Activated naive CD4-positive, alpha-beta T cell treated with Interleukin-2 at 50 U/mL for 16 hours (primary cell): ENCODE data around the gene CDH12.
"Not testable (repeated sequence)": the region's sequence is repeated elsewhere in the genome, so short reads cannot be mapped to it uniquely, and the experiment has no call there.

Source experiments
- DNase-seq: peaks from one replicate; pipeline ENCODE4 v3.0.0-alpha.2; 2020

The CDH12 gene

DNA sequence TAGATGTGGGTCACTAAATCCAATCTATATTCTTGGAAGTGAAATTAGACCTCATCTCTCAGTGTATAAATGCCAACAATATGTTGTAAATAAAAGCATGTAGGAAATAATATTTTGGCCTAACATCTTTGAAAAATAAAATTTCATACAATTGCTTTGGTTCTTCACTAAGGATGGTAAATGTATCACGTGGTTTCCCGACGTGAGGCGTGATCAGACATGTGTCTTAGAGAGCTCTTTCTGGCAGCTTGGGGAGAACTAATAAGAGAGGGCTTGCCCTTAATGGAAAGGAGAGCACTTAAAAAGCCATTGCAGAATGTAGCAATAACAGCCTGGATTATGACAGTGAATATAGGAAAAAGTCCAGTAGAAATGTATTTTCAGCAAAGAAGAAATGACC is 602.6 kb downstream of the CDH12 start:
- DNase-seq = no peak

DNA sequence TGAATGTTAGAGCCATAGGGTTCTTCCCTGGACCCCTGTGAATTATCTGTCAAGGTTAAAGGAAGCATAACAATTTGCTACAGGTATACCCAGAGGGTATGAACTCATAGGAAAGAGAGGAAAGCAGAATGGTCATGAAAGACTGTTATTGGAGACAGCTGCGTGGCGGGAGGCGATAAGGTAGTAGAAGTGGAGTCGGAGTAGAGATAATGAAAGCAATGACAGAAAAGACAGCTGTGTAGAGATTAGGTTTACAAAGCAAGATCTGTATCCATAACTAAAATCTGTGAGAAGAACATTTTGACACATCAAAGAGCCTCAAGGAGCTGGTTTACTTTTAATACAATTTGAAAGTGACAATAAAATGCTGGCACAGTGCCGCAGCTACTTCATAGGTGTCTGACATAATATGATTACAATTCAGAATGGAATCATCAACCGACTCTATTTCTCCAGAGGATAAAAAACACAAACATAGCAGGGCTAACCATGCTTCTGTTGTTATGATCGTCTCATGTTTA is 603.9 kb downstream of the CDH12 start:
- no peak for DNase-seq

DNA sequence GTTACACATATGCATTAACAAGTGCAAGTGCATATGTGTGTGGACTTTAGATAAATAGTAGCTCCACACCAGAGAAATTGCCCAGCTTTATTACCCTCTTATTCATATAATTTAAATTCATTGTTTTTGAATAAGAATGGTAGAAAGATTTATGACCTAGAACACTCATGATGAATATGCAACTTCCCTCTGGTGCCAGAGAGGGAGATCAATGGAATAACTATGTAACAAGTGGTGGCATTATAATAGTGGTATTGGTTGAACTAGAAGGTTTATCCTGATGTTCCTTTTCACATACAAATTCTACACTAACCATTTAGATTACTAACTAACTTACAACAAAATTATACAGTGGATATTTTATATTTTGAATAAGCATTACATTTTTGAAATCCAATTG is 607.4 kb downstream of the CDH12 start:
- DNase-seq = no peak

DNA sequence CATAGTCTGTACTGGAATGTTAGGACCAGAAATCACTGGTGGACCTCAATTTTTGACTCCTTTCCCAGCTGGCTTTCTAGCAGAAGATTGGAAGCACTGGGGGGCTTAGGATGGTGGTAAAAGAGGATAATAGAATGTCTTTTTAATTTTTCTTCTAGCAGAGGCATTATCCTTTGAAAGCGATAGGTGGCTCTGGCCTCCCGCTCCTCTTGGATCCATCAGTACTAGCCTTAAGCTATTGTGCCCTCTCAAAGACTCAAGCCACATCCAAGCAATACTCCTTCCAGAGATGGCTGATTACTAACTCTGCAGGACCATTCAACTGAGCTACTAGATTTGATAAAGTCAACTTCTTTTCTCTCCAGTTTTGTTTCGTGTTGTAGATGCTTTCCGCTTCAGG is 610.6 kb downstream of the CDH12 start:
- no peak for DNase-seq

DNA sequence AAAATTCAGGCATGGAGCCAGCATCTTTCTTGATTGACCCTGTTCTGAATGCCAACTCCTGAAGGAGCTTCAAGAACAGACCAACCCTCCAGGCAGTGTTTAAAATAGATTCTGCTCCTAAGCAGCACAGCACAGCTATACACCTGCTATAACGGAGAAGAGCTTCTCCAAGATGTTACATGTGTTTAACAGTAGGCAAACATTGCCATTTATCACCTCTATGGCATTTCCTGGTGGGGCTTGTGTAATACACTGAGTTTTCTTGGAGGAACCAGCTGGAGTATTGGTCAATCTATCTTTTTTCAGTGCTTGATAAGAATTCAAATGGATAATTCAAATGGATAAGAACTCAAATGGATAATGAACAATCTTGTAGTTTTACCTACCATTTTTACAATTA is 615.1 kb downstream of the CDH12 start:
- DNase-seq = no peak

DNA sequence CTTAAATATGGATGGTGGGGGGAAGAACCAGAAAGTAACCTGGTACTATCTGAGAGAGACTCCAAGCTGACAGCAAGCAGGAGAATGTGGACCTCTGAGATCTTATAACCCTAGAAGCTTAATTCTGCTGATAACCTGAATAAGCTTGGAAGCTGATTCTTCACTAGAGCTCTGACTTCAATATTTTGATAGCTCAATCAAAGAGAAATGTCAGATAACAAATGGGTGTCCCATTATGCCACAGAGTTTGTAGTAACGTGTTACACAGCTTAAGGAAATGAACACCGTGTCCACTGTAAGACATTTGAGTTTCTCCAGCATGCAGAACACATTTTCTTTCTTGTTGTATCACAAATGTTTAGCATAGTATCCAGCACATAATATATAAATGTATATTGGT is 626.7 kb downstream of the CDH12 start:
- DNase-seq = no peak

DNA sequence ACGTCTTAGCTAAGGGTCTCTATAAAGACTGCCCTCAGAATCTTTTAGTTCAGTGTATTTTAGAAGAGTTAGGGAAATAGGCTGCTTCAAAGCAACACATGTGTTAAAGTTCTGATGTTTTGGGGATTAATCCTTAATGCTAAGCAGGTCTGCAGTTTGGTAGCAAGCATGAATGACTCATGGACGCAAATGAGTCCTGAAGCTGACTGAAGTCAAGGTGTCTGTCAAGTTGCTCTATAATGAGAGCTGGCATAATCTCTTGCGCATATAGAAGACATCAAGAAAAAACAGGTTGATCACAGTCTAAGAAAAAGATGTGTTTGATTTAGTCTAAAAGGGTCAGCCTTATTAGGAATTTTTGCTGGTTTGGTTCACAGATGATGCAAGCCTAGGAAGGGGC is 630.1 kb downstream of the CDH12 start:
- no peak for DNase-seq

DNA sequence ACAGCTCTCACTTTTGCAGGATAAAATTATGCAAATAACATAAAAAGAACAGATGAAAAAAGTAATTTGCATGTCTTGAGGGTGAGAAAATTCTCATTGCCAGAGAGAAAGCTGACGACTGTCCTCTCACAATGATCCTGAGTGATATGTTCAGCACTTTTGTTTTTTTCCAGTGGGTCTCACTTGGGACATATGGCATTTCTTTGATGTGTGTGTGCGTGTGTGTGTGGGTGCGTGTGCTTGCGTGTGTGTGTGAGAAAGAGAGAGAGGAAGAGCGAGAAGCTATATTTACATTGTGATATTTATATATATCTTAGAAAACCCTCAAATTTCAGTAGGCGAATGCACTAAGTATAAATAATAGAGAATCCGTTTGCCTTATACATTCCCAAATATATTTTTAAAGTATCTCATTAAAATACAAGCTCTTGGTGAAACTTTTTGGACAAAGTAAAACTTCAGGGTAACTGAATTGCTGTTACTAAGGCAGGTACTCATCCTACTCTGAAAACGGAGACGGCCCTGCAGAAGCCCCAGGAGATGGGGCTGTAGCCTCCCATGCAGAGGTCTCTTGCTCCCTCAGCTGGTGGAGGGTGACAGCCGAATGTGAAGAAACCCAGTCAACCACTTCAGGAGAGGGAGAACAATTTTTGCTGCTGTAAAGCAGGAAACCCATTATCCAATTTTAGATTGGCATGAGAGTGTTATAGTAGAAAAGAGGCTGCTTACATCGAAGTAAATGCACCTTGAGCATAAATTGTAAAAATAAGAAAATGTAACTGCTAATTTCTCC is 639.2 kb downstream of the CDH12 start:
- not testable (repeated sequence) for DNase-seq

DNA sequence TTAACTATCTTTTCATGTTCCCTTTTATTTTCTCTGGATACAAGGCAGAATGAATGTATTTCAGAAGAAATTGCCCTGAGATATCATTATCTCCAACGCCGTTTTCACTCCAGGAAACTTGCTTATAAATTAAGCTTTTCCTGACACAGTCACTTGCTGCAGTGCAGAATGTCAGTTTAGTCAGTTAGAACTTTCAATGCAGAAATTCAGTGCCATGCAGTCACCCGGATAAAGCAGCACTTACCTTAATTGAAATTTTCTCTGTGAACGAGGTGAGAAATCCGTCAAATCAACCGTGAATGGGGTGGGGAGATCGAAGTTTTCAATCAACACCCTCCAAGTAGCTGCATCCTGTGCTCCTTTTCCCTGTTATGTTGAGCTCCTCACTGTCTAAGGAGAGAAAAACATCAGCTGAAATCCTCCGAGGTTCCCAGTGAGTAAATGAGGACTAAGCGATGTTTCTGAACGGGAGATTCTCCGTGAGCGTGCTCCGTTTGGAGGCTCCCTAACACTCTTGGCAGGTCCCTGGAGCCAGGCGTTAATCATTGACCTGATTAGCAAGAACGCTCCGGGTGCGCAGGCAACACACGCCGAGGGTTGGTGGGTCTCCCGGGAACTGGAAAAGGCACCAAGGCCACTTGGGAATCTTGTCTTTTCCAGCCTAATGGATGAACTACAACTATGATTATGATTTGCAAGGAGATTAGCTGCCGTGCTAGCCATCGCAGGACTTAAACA is 640.7 kb downstream of the CDH12 start:
- DNase-seq = not testable (repeated sequence)

DNA sequence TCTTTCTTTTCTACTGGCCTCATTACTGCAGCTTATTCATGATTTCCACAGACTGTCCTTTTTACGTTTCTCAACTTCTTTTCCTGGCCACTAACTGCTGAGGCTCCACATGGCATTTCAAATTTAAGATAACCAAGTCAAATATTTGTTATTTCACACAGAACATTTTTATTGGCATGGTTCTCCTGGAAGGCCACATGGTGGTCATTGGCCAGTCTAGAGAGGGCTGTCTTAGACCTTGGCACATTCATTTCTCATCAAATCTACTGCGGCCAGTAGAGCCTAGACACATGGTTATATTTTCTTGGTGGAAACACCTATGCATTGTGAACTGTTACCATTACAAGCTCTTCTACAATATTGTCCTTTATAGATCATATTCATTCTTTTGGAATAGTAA is 644.7 kb downstream of the CDH12 start:
- not testable (repeated sequence) for DNase-seq

DNA sequence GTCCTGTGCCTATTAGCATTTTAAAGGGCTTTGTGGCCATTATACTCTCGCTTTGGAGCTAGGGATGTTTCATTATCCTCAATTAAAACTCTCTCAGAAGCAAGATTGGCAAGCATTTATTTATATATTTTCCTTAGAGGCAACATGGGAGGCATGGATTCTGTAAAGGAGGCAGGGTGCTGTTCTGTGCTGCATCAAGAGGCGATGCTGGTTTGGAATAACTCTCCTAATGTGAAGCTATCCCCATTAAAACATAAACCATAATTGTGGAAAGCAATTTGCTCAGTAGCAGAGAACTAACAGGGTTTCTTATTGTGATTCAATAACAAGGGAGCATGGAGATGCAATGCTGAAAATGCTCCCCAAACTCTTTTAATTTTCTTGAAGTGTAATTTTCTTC is 664.5 kb downstream of the CDH12 start:
- not testable (repeated sequence) for DNase-seq

DNA sequence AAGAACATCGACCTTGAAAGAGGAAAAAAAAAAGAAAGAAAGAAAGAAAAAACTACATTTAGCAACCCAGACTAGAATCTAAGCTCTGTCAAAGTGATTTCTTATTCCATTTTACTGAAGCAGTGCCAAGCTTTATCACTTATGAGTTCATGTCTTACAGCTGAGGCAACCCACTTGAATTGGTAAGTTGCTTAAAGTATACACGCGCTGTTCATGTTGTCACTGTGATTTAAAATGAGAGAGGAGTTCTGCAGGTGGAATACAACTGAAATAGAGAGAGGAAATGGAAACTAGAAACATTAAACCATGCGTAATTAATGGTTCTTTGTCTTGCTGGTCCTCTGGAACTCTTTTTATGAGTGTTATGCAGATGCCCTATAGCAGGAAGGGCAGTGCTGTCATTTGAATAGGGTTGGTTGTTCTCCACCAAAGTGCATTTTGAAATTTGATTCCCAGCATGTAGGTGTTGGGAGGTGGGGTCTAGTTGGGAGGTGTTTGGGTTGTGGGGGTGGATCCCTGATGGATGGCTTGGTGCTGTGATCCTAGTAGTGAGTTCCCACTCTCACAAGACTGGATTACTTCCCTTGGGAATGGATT is 665.4 kb downstream of the CDH12 start:
- not testable (repeated sequence) for DNase-seq

DNA sequence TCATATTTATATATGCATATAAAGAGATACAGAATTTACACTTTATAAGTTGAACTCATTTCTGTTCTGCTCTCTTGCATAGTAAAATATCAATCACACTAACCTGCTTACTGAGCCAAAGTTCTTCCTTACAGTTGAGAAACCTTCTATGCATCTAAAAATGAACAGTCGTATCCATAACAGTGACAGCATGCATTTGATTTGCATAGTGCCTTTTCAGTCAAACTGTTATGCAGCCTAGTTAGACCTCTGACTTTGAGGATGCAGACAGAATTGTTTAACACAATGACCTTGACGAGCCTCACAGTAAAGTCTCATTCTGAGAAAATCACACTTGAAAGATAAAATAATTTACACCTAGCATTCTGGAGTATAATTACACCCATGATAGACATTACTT is 683.9 kb downstream of the CDH12 start:
- not testable (repeated sequence) for DNase-seq

DNA sequence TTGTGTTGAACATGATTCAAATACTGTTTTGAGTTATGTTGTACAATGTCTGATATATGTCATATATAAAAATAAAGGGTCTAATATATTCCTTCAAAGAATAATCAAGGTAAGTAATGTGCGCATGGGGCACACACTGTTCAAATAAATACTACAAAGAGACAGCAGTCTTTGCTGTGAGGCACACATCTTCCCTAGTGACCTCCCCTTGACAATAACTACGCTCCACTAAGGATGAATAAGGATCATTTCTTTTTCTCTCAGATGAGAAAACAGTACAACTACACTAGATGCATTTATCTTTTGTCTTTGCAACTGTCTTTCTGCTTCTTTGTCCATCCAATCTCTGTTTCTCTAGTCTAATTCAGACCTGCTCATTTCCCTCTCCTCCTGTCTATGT is 684.4 kb downstream of the CDH12 start:
- not testable (repeated sequence) for DNase-seq

DNA sequence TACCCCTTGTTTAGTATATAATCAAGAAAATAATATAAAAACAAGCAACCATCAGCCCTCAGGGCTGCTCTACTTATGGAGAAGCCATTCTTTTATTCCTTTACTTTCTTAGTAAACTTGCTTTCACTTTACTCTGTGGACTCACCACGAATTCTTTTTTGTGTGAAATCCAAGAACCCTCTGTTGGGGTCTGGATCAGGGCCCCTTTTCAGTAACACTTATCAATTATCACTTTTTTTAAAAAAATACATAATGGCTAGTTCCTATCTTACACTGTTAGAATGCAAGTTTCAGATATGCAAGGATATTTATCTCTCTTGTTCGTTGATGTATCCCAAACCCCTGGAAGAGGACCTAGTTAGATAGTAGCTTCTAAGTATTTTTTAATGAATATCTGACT is 687.2 kb downstream of the CDH12 start:
- not testable (repeated sequence) for DNase-seq

DNA sequence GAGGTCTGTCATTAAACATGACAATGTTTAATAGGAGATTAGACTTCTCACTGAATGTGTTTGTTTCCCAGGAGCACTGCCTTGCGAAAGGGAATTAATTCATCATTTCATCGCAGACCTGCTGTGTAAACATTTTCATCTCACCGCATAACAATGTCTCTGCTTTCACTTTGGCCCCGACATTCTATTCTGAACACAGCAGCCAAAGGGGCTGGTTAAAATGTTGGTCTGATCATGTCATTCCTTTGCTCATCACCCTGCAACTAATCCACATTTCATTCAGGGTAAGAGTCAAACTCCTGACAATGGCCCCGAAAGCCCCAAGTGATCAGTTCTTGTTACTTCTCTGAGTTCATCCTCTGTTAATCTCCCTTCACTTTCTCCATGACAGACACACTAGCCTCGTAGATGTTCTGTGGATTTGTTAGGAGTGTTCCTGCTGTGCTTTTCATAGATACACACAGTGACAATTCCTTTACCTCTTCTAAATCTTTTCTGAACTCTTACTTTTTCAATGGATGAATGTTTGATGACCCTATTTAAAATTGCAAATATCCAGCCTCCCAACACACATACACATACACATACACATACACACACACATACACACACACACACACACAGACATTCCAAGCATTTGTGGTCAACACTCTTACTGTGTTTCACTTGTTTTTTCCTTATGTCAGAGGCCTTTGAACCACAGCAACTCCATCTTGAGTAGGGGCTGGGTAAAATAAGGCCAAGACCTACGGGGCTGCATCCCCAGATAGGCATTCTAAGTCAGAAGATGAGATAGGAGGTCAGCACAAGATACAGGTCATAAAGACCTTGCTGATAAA is 688.0 kb downstream of the CDH12 start:
- not testable (repeated sequence) for DNase-seq

DNA sequence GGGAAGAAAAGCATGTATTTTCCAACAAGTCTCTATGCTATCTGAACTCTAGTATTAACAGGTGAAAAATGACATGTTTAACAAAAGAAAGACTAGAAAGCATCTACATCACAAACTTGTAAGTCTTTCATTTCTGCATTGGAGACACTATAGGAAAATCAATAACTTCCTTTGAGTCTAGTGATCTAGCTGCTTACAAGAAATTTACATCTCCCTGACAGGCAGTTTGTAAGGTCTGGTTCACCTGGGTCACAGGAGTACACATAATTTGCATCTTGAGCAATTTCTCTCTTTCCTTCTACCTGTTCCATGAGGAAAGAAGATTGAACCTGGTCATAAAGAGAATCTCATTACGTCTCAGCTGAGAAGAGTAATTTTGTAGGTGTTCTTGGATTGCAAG is 696.2 kb downstream of the CDH12 start:
- not testable (repeated sequence) for DNase-seq

DNA sequence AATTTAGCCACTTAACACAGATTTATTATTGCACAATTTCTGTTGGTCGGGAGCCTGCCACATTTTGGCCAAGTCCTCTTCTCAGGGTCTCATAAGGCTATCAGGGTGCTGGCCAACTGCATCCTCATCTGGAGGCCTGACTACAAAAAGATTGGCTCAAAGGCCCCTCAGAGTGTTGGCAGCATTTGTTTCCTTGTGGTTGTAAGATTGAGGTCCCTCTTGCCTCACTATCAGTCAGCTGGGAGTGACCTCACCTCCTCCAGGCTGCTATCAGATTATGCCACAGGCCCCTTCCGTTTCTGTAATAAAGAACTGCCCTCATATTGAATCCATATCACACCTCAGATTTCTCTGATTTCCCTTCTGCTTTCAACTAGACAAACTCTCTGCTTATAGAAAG is 698.4 kb downstream of the CDH12 start:
- not testable (repeated sequence) for DNase-seq

DNA sequence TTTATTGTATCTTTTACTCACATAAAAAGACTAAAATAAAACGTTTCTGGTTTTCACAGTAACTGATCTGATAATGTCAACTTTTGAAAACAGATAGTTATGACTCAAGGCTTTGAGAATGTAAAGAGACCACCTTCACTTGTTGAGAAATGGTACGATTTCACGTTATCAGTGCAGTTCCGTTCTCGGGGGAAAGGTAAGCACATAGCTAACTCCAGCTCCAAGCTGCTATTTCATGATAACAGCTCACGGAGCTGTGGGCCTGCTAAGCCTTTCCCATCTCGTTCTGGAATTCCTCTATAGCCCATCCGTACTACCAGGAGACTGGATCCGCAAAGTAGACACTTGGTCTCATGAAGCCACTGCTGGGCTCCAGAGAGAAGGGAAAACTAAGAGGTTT is 701.3 kb downstream of the CDH12 start:
- not testable (repeated sequence) for DNase-seq

DNA sequence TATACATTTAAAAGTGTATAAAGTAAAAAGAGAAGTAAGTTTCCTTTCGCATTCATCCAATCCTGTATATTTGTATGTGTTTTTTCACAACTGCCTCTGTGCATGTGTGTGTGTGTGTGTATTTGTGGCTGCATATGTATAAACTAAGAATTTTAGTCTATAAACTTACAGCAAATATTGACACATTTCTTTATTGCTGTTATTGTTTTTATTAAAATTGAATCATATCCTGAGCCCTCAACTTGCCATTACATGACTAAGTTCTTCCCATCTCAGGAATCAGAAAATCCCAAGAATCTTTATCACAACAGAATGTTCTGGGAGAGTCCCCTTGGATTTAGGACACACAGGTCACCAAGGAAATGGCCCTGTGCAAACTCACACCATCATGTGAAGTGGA is 712.7 kb downstream of the CDH12 start:
- DNase-seq = not testable (repeated sequence)

DNA sequence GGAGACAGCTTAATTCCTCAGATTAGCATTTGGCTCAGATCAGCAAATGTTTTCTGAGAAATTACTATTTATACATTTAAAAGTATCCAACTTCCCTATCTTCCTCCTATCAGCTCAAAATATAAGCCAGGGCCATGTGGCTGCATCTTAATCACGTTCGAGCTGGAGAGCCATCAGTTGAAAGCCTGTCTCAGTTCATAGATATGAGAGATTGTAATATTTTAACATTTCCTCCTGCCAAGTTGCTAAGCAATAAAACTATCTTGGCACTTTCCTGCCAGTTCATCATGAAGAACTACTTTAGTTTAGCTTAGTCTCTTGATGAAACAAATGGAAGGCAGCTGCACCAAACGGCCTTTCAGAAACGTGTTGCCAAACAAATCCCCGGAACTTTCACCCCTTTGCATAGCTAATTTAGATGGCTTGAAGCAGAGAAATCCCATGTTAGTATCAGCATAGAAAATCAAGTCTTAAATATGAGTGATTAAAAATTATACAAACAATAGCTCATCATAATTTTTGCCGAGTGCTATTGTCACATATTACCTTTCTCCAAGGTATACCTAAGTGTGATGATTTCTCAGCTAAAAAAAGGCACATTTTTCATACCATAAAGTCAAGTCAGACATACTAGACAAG is 713.4 kb downstream of the CDH12 start:
- DNase-seq = not testable (repeated sequence)

DNA sequence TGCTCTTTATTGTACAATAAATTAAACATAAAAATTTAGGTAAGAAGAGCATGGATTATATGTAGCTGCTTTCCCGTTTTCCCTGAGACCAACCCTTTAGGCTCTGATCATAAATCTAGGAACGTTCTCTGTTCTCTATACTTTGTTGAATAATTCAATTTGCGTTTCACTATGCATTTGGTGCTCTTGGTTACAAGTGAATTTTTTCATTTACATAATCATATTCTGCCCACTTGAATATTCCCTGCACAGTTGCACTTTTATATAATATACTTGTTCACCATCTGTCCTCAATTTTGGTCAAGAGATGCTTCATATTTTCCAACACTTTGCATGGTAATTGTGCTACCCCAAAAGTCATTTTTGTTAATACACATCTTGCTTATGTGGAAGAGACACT is 741.8 kb downstream of the CDH12 start:
- no peak for DNase-seq
